HG03025 (cell line): ENCODE data around the gene IGF1R.

Experiments
- ATAC-seq: cut with Tn5 transposase; IDR thresholded peaks from one replicate; pipeline ENCODE4 v1.9.1; 2021; ENCODE audit warnings: mild to moderate bottlenecking, moderate library complexity; ENCODE audit not compliant: unreplicated experiment, low FRiP score

The IGF1R gene

GRCh38 chr15:98647026-98647773 lies 1.1 kb upstream of the IGF1R start:
- ATAC-seq, result peak; percentile 43

GRCh38 chr15:98648654-98649471 lies 524 bp downstream of the IGF1R start:
- ATAC-seq, result peak; percentile 23

GRCh38 chr15:98649472-98650416 lies 1.4 kb downstream of the IGF1R start:
- no peak for ATAC-seq

- no peak for ATAC-seq
These were observed 2.2 kb downstream of the IGF1R start for GRCh38 chr15:98650417-98651035.

- no peak for ATAC-seq
These were observed 2.7 kb downstream of the IGF1R start for GRCh38 chr15:98651036-98651481.

GRCh38 chr15:98651581-98652220 lies 3.4 kb downstream of the IGF1R start:
- ATAC-seq, result no peak

- no peak for ATAC-seq
These were observed 5.3 kb downstream of the IGF1R start for GRCh38 chr15:98653686-98654085.

GRCh38 chr15:98654790-98655360 lies 6.5 kb downstream of the IGF1R start:
- ATAC-seq, result no peak

- no peak for ATAC-seq
These were observed 7.4 kb downstream of the IGF1R start for GRCh38 chr15:98655732-98656131.

GRCh38 chr15:98657721-98658120 lies 9.4 kb downstream of the IGF1R start:
- ATAC-seq, result no peak

GRCh38 chr15:98658831-98659699 lies 10.7 kb downstream of the IGF1R start:
- peak; percentile 84 for ATAC-seq

GRCh38 chr15:98660055-98660454 lies 11.7 kb downstream of the IGF1R start:
- ATAC-seq, result no peak

GRCh38 chr15:98663045-98663444 lies 14.7 kb downstream of the IGF1R start:
- ATAC-seq, result no peak

- ATAC-seq, result no peak
These were observed 15.3 kb downstream of the IGF1R start for GRCh38 chr15:98663606-98664005.

- no peak for ATAC-seq
These were observed 18.1 kb downstream of the IGF1R start for GRCh38 chr15:98666441-98666840.

GRCh38 chr15:98666841-98667240 lies 18.5 kb downstream of the IGF1R start:
- ATAC-seq, result no peak

- no peak for ATAC-seq
These were observed 19.3 kb downstream of the IGF1R start for GRCh38 chr15:98667521-98668179.
